ENCODE measurements around the gene NMS. TPM values are rescaled to one million over a fixed set of nuclear protein-coding genes. Genes with fewer than 3 reads are reported as not detected.

Gene NMS
- total and polyA plus RNA-seq, 2 donors (not counting 1 experiment from before 2014, with no cell fraction given): not detected

DNA sequence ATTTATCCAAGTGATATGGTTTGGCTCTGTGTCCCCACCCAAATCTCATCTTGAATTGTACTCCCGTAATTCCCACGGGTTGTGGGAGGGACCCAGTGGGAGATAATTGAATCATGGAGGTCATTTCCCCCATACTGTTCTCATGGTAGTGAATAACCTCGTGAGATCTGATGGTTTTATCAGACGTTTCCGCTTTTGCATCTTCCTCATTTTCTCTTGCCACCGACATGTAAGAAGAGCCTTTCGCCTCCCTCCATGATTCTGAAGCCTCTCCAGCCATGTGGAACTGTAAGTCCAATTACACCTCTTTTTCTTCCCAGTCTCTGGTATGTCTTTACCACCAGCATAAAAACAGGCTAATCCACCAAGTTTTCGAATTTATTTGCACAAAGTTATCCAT, 32.5 kb upstream of the NMS start:
- no peak for ATAC-seq (ENCODE audit: low read depth)
- no peak overlapping the region for H3K4me2 ChIP-seq (replicated peaks; ENCODE audit: low read depth, low read length, poor library complexity, severe bottlenecking)
- ChIA-PET CTCF (no interaction called here), POLR2A (no interaction called here)
- intact Hi-C loops (cut with micrococcal nuclease): no loop called here
- Mint-ChIP-seq H3K4me3 (no peak overlapping the region), H3K27ac (no peak overlapping the region), H3K4me1 (no peaks in the 10 kb centered on the region), H3K9me3 (ENCODE audit: insufficient read depth) (no peaks in the 10 kb centered on the region), H3K27me3 (peaks cover 16% of the 10 kb centered on the region)
- no peaks in the 10 kb centered on the region for H3K4me1 ChIP-seq (ENCODE audit: control insufficient read depth in 2 of 2, insufficient read depth in 2 of 2, low read length in 2 of 2)
- no peak overlapping the region for H2AFZ ChIP-seq (ENCODE audit: insufficient read depth, low read depth, low read length, poor library complexity, severe bottlenecking)
- H3K9ac ChIP-seq (ENCODE audit: low read length): no peak overlapping the region
- no peaks in the 10 kb centered on the region for H3K79me2 ChIP-seq (ENCODE audit: control insufficient read depth, insufficient read depth, low read length)
- WGBS (ENCODE audit: insufficient coverage): 87% methylated on average over 5 of the region's 8 CpGs
- H3K36me3 ChIP-seq (replicated peaks in 1 of 2; ENCODE audit: control extremely low read depth in 1 of 2, control insufficient read depth in 1 of 2, extremely low read depth in 1 of 2, insufficient read depth in 2 of 2, low read length in 1 of 2): no peaks in the 10 kb centered on the region
- H3K27me3 ChIP-seq (replicated peaks in 1 of 4; ENCODE audit: control extremely low read depth in 1 of 4, control insufficient read depth in 3 of 4, insufficient read depth in 4 of 4, low read length in 3 of 4): peaks cover 0 to 4% (median 2%) of the 10 kb centered on the region in 4 experiments
- TF ChIP-seq EZH2 (IDR thresholded peaks at IDR 0.05; ENCODE audit: borderline replicate concordance, insufficient read depth, low read depth, low read length, poor library complexity, severe bottlenecking): no peak
- TF ChIP-seq CTCF (IDR thresholded peaks at IDR 0.05): no peak
- no peak for DNase-seq
- no peaks in the 10 kb centered on the region for H4K20me1 ChIP-seq (ENCODE audit: control insufficient read depth, insufficient read depth, low read length, poor library complexity, severe bottlenecking)
- no peak overlapping the region for H3K27ac ChIP-seq (ENCODE audit: low read length in 2 of 2)
- H3K4me3 ChIP-seq (ENCODE audit: control extremely low read depth in 1 of 5, extremely low read depth in 1 of 5, insufficient read depth in 1 of 5, low read depth in 2 of 5, low read length in 4 of 5): no peak overlapping the region
- H3K9me3 ChIP-seq (ENCODE audit: control extremely low read depth in 1 of 3, control insufficient read depth in 2 of 3, insufficient read depth in 1 of 3, low read length in 2 of 3): no peaks in the 10 kb centered on the region

DNA sequence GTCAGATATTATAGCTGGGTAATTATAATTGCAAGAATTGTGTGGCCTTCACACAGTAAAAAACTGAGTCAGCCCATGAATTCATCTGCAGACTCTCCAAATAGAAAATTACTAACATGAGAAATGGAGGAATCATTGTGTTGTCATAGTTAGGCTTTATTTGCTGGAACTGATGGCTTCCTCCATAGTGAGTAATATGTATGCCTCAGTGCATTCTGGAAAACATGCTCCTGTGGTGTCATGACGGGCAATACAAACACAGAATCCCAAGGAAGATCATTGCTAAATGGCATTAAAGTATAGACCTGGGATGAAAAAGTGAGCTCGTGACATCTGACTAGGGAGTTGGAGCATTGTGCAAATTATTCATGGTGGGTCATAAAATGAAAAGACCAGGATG, 23.6 kb upstream of the NMS start:
- Histone ChIP-seq H2AFZ (ENCODE audit: insufficient read depth, low read depth, low read length, poor library complexity, severe bottlenecking) (no peak overlapping the region), H3K27ac (ENCODE audit: low read length in 2 of 2) (no peak overlapping the region), H3K9ac (ENCODE audit: low read length) (no peak overlapping the region), H3K4me1 (ENCODE audit: control insufficient read depth in 2 of 2, insufficient read depth in 2 of 2, low read length in 2 of 2) (no peaks in the 10 kb centered on the region), H3K36me3 (replicated peaks in 1 of 2; ENCODE audit: control extremely low read depth in 1 of 2, control insufficient read depth in 1 of 2, extremely low read depth in 1 of 2, insufficient read depth in 2 of 2, low read length in 1 of 2) (no peaks in the 10 kb centered on the region), H3K79me2 (ENCODE audit: control insufficient read depth, insufficient read depth, low read length) (no peaks in the 10 kb centered on the region), H3K4me2 (replicated peaks; ENCODE audit: low read depth, low read length, poor library complexity, severe bottlenecking) (no peak overlapping the region), H3K27me3 (replicated peaks in 1 of 4; ENCODE audit: control extremely low read depth in 1 of 4, control insufficient read depth in 3 of 4, insufficient read depth in 4 of 4, low read length in 3 of 4) (peaks cover 0 to 7% (median 0%) of the 10 kb centered on the region in 4 experiments), H4K20me1 (ENCODE audit: control insufficient read depth, insufficient read depth, low read length, poor library complexity, severe bottlenecking) (no peaks in the 10 kb centered on the region), H3K9me3 (ENCODE audit: control extremely low read depth in 1 of 3, control insufficient read depth in 2 of 3, insufficient read depth in 1 of 3, low read length in 2 of 3) (peaks cover 0 to 8% (median 0%) of the 10 kb centered on the region in 3 donors), H3K4me3 (ENCODE audit: control extremely low read depth in 1 of 5, extremely low read depth in 1 of 5, insufficient read depth in 1 of 5, low read depth in 2 of 5, low read length in 4 of 5) (no peak overlapping the region)
- DNase-seq (no peak), ATAC-seq (ENCODE audit: low read depth) (no peak)
- Mint-ChIP-seq H3K4me1 (no peaks in the 10 kb centered on the region), H3K9me3 (ENCODE audit: insufficient read depth) (no peaks in the 10 kb centered on the region), H3K4me3 (no peak overlapping the region), H3K27ac (no peak overlapping the region), H3K27me3 (peaks cover 4% of the 10 kb centered on the region)
- ChIA-PET POLR2A (no interaction called here), CTCF (no interaction called here)
- no peak for TF ChIP-seq EZH2 (IDR thresholded peaks at IDR 0.05; ENCODE audit: borderline replicate concordance, insufficient read depth, low read depth, low read length, poor library complexity, severe bottlenecking)
- no peak for TF ChIP-seq CTCF (IDR thresholded peaks at IDR 0.05)
- intact Hi-C loops (cut with micrococcal nuclease): no loop called here
- WGBS (ENCODE audit: insufficient coverage): 89% methylated on average over 1 of the region's 2 CpGs
